Measurements from ENCODE around the gene CCDC150. TPM values are rescaled to one million over a fixed set of nuclear protein-coding genes. Genes with fewer than 3 reads are reported as not detected.

CCDC150 gene
- total RNA-seq, 1 experiment from 2014 or later = 34.0 TPM

DNA sequence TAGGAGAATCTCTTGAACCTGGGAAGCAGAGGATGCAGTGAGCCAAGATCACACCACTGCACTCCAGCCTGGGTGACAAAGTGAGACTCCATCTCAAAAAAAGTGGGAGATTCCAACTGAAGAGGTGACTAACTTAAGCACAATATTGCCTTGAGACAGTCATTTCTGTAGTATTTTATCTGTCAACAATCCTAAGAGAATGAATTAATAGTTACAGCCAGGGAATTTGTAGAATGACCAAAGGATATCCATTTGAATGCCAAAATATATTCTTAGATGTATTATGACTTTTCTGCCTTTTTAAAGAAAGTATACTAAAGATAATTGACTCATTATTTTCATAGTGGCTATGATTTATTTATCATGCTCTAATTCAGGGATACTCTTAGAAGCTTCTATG is 40.7 kb upstream of the CCDC150 start:
- CTCF ChIA-PET = no interaction called here
- no peak overlapping the region for H3K27ac Mint-ChIP-seq (ENCODE audit: unreplicated experiment)

DNA sequence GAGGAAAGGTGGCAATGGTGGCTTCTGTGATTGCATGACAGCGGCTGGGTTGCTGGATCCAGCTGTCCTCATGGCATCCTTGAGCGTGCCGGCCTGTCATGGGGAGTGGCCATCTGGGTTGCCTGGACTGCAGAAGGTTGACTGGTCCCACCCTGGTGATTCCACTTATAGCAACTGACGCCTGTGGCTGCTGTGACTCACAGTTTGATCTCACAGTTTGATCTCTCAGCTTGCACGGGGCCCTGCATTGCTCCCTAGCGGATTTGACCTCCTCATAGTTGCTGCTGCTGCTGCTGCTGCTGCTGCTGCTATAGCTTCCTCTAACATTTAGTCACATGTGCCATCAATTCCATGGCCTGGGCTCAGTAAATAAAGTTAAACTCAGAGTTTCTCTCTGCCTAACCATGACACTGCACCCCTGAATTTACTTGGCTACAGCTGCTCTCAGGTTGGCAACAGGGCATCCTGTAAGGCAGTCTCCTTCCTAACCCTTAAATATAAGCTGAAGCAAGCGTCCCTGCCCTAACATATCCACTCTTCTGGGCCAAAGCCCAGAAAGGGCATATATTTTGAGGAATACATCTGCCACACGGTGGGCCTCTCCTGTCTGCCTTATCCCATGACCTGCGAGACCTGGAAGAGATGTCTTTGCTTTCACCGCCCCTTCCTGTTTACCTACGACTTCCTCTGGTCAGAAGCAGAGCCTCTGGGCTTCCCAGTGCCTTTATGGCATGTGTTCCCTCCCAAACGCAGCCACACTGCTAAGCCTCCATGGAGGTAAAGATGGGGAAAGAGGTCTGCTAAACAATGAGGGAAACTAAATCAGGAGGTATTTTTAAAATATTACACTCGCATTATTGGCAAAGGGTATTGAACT is 37.8 kb upstream of the CCDC150 start:
- Mint-ChIP-seq H3K27me3 (ENCODE audit: insufficient read depth, unreplicated experiment) (peaks cover 6% of the 10 kb centered on the region), H3K9me3 (ENCODE audit: unreplicated experiment) (no peaks in the 10 kb centered on the region), H3K4me3 (ENCODE audit: unreplicated experiment) (no peak overlapping the region), H3K27ac (ENCODE audit: unreplicated experiment) (no peak overlapping the region), H3K4me1 (ENCODE audit: low read depth, unreplicated experiment) (no peaks in the 10 kb centered on the region), H3K36me3 (ENCODE audit: insufficient read depth, unreplicated experiment) (no peaks in the 10 kb centered on the region)
- no peak for DNase-seq
- TF ChIP-seq, protein P1, sequence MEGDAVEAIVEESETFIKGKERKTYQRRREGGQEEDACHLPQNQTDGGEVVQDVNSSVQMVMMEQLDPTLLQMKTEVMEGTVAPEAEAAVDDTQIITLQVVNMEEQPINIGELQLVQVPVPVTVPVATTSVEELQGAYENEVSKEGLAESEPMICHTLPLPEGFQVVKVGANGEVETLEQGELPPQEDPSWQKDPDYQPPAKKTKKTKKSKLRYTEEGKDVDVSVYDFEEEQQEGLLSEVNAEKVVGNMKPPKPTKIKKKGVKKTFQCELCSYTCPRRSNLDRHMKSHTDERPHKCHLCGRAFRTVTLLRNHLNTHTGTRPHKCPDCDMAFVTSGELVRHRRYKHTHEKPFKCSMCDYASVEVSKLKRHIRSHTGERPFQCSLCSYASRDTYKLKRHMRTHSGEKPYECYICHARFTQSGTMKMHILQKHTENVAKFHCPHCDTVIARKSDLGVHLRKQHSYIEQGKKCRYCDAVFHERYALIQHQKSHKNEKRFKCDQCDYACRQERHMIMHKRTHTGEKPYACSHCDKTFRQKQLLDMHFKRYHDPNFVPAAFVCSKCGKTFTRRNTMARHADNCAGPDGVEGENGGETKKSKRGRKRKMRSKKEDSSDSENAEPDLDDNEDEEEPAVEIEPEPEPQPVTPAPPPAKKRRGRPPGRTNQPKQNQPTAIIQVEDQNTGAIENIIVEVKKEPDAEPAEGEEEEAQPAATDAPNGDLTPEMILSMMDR (IDR thresholded peaks at IDR 0.05; ENCODE audit: insufficient read depth in 1 of 2, low read depth in 1 of 2, low read length in 1 of 2, severe bottlenecking in 1 of 2, unreplicated experiment in 1 of 2) = no peak
- H3K9me3 ChIP-seq = no peaks in the 10 kb centered on the region
- no peak overlapping the region for H3K4me3 ChIP-seq (ENCODE audit: low read depth, low read length)
- ChIA-PET CTCF (no interaction called here), POLR2A (no interaction called here)
- no peaks in the 10 kb centered on the region; the same call in 1 of the 2 replicates for H3K27me3 ChIP-seq (replicated peaks; ENCODE audit: control insufficient read depth, insufficient read depth, low read length)
- H3K36me3 ChIP-seq (ENCODE audit: control insufficient read depth, insufficient read depth, low read length) = no peaks in the 10 kb centered on the region
- BruUV-seq (replicated peaks) = no TSS peak
- no peaks in the 10 kb centered on the region for H3K4me1 ChIP-seq
- intact Hi-C loops (cut with micrococcal nuclease; ENCODE audit: unreplicated experiment) = no loop called here

More for the DNA sequence above, 40.7 kb upstream of the CCDC150 start:
- DNase-seq = no peak
- intact Hi-C loops (cut with micrococcal nuclease; ENCODE audit: unreplicated experiment) = no loop called here
- Histone ChIP-seq H3K36me3 (ENCODE audit: control insufficient read depth, insufficient read depth, low read length) (no peaks in the 10 kb centered on the region), H3K4me3 (ENCODE audit: low read depth, low read length) (no peak overlapping the region), H3K9me3 (no peaks in the 10 kb centered on the region), H3K27me3 (replicated peaks; ENCODE audit: control insufficient read depth, insufficient read depth, low read length) (no peaks in the 10 kb centered on the region; the same call in none of the 2 replicates), H3K4me1 (no peaks in the 10 kb centered on the region)
- Mint-ChIP-seq H3K9me3 (ENCODE audit: unreplicated experiment) (no peaks in the 10 kb centered on the region), H3K36me3 (ENCODE audit: insufficient read depth, unreplicated experiment) (no peaks in the 10 kb centered on the region), H3K4me3 (ENCODE audit: unreplicated experiment) (no peak overlapping the region), H3K4me1 (ENCODE audit: low read depth, unreplicated experiment) (no peaks in the 10 kb centered on the region), H3K27me3 (ENCODE audit: insufficient read depth, unreplicated experiment) (peaks cover 21% of the 10 kb centered on the region)
- no TSS peak for BruUV-seq (replicated peaks)
- POLR2A ChIA-PET = no interaction called here
- TF ChIP-seq, protein P1 (IDR thresholded peaks at IDR 0.05; ENCODE audit: insufficient read depth in 1 of 2, low read depth in 1 of 2, low read length in 1 of 2, severe bottlenecking in 1 of 2, unreplicated experiment in 1 of 2) = no peak

DNA sequence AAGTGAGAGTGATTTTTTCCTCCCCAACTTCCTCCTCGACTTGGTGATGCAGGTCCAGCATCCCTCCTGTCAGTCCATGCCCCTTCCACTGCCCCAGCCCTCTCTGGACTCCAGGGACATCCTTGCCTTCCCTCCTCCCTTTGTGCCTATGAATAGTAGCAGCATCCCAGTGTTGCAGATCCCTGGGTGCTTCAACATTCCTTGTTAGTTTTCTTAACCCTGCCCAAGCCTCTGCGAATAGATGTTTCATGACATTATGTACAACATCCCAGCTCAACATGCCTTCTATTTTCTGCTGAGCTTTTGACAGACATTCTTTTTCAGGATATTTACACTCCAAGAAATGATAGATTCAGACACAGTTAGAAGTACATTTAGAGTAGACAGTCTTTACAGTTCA is 35.3 kb upstream of the CCDC150 start:
- Histone ChIP-seq H3K27me3 (replicated peaks; ENCODE audit: control insufficient read depth, insufficient read depth, low read length) (no peaks in the 10 kb centered on the region; the same call in 1 of the 2 replicates), H3K9me3 (no peaks in the 10 kb centered on the region), H3K4me1 (no peaks in the 10 kb centered on the region), H3K4me3 (ENCODE audit: low read depth, low read length) (no peak overlapping the region), H3K36me3 (ENCODE audit: control insufficient read depth, insufficient read depth, low read length) (no peaks in the 10 kb centered on the region)
- no peak overlapping the region for H3K4me3 Mint-ChIP-seq (ENCODE audit: unreplicated experiment)
- H3K27ac Mint-ChIP-seq (ENCODE audit: unreplicated experiment) = no peak overlapping the region
- intact Hi-C loops (cut with micrococcal nuclease; ENCODE audit: unreplicated experiment) = no loop called here
- ChIA-PET CTCF (no interaction called here), POLR2A (no interaction called here)
- no peak for DNase-seq
- TF ChIP-seq, protein P1 (IDR thresholded peaks at IDR 0.05; ENCODE audit: insufficient read depth in 1 of 2, low read depth in 1 of 2, low read length in 1 of 2, severe bottlenecking in 1 of 2, unreplicated experiment in 1 of 2) = no peak
- no peaks in the 10 kb centered on the region for H3K4me1 Mint-ChIP-seq (ENCODE audit: low read depth, unreplicated experiment)
- no TSS peak for BruUV-seq (replicated peaks)
- H3K36me3 Mint-ChIP-seq (ENCODE audit: insufficient read depth, unreplicated experiment) = no peaks in the 10 kb centered on the region
- no peaks in the 10 kb centered on the region for H3K9me3 Mint-ChIP-seq (ENCODE audit: unreplicated experiment)
- H3K27me3 Mint-ChIP-seq (ENCODE audit: insufficient read depth, unreplicated experiment) = peaks cover 5% of the 10 kb centered on the region

Measured in Caco-2 (cell line).